ENCODE results near the gene NSRP1. TPM values are rescaled to one million over a fixed set of nuclear protein-coding genes. Genes with fewer than 3 reads are reported as not detected.

Gene NSRP1
- total RNA-seq, 2 donors from 2014 or later: 19.2 to 22.7 TPM

DNA sequence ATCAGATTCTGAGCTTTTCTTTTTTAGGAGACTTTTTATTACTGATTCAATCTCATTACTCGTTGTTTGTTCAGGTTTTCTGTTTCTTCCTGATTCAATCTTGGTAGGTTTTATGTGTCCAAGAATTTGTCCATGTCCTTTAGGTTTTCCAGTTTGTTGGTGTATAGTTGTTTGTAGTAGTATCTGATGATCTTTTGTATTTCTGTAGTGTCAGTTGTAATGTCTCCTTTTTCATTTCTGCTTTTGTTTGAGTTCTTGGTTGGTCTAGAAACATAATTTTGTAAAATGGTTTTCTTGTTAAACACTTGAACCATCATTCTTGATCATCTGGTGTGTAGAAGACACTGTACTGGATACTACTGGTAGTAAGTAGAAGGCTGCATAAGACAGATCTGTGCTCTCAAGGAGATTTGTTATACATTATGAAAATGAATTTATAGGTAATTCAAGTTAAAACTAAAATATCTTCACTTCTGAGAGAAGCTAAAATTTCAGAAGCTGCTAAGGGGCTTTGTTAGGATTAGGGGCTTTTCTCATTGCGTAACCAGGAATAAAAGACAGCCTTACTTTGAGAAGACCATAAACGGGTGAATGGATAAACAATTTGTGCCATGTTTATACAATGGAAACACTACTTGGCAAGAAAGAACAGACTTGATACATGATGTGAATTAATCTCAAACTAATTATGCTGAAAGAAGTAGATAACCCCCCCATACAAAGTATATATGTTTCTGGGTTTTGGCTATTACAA, 44.0 kb downstream of the NSRP1 start:
- no peaks in the 10 kb centered on the region for H3K9me3 ChIP-seq
- no peak for ATAC-seq
- no peaks in the 10 kb centered on the region for H3K36me3 ChIP-seq (replicated peaks in 1 of 2; ENCODE audit: insufficient read depth in 1 of 2, low read depth in 2 of 2)
- 89 to 90% methylated on average over 3 of the region's 3 CpGs for WGBS, 2 donors
- no peak overlapping the region for H3K4me3 ChIP-seq
- H3K27me3 ChIP-seq: no peaks in the 10 kb centered on the region
- no peak overlapping the region for H3K27ac ChIP-seq
- no peak for DNase-seq
- intact Hi-C loops (cut with DNase I): no loop called here
- H3K4me1 ChIP-seq: no peaks in the 10 kb centered on the region
- no peak for TF ChIP-seq POLR2A (IDR thresholded peaks at IDR 0.05)
- TF ChIP-seq CTCF (IDR thresholded peaks at IDR 0.05): no peak

DNA sequence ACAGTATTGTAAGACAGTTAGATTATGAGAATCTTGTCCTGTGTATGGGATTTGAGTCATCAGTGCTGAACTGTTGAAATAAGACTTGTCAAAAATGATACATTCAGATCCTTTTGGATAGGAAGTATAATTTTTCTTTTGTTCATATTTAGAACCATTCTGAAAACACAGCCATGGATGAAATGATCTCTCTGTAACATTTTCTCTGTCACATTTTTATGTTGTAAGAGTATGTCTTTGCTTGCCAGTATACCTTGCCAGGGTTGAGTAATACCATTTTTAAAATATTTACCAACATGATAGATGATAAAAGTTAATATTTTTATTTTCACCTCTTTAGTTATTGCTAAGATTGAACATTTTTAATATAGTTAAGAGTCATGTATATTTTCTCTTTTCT, 45.0 kb downstream of the NSRP1 start:
- Histone ChIP-seq H3K9me3 (no peaks in the 10 kb centered on the region), H3K4me1 (no peaks in the 10 kb centered on the region), H3K36me3 (replicated peaks in 1 of 2; ENCODE audit: insufficient read depth in 1 of 2, low read depth in 2 of 2) (no peaks in the 10 kb centered on the region), H3K27ac (no peak overlapping the region), H3K4me3 (no peak overlapping the region), H3K27me3 (no peaks in the 10 kb centered on the region)
- no peak for TF ChIP-seq CTCF (IDR thresholded peaks at IDR 0.05)
- no peak for TF ChIP-seq POLR2A (IDR thresholded peaks at IDR 0.05)
- ATAC-seq (no peak), DNase-seq (no peak)
- intact Hi-C loops (cut with DNase I): no loop called here

DNA sequence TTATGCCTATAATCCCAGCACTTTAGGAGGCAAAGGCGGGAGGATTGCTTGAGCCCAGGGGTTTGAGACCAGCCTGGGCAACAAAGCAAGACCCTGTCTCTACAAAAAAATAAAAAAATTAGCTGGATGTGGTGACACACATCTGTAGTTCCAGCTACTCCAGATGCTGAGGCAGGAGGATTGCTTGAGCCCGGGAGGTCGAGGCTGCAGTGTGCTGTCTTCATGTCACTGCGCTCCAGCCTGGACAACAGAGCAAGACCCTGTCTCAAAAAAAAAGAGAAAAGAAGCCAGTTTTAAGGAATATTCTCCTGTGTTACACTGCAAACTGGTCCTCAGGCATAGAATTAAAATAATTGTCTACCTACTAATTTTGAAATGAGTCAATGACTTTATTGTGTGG, 47.9 kb downstream of the NSRP1 start:
- intact Hi-C loops (cut with DNase I): no loop called here
- no peak for TF ChIP-seq CTCF (IDR thresholded peaks at IDR 0.05)
- TF ChIP-seq POLR2A (IDR thresholded peaks at IDR 0.05): no peak
- Histone ChIP-seq H3K4me3 (no peak overlapping the region), H3K27me3 (no peaks in the 10 kb centered on the region), H3K4me1 (no peaks in the 10 kb centered on the region), H3K27ac (no peak overlapping the region), H3K9me3 (no peaks in the 10 kb centered on the region), H3K36me3 (replicated peaks in 1 of 2; ENCODE audit: insufficient read depth in 1 of 2, low read depth in 2 of 2) (no peaks in the 10 kb centered on the region)
- ATAC-seq: no peak
- DNase-seq: no peak
- 100% methylated on average over 4 of the region's 4 CpGs for WGBS, 2 donors

DNA sequence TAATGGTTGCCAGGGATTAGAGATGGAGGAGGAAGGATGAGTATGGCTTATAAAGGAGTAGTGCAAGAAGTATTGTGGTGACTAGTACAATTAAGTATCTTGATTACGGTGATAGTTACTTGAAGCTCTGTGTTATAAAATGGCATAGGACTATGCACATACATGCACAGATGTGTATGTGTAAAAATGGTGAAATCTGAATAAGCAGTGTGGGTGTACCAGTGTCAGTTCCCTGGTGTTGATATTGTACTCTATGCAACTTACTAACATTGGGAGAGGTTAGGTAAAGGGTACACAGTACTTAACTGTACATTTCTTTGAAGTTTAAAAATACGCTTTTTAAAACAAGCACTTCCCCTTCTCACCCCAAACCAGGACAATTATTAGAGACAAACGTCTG, 48.5 kb downstream of the NSRP1 start:
- no peaks in the 10 kb centered on the region for H3K4me1 ChIP-seq
- no peak overlapping the region for H3K27ac ChIP-seq
- no peak for DNase-seq
- WGBS, 2 donors: 83 to 87% methylated on average over 3 of the region's 3 CpGs
- no peaks in the 10 kb centered on the region for H3K36me3 ChIP-seq (replicated peaks in 1 of 2; ENCODE audit: insufficient read depth in 1 of 2, low read depth in 2 of 2)
- intact Hi-C loops (cut with DNase I): no loop called here
- ATAC-seq: no peak
- no peaks in the 10 kb centered on the region for H3K27me3 ChIP-seq
- no peak overlapping the region for H3K4me3 ChIP-seq
- no peaks in the 10 kb centered on the region for H3K9me3 ChIP-seq
- TF ChIP-seq POLR2A (IDR thresholded peaks at IDR 0.05) (no peak), CTCF (IDR thresholded peaks at IDR 0.05) (no peak)

DNA sequence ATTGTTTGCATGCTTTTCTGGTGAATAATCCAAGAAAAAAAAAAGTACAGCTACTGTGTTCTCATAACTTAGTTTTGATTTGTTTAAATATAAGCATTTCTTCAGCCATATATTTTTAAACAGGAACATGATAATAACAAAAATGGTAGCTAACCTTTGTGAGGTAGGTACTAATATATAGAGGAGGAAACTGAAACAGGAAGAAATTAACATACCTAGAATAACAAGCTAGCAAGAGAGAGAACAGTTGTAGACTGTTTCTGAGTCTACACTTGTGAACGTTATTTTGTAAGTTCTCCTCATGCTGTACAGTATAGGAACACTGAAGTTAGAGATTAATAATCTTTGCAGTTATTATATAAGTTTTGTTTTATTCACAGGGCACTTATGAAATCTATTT, 49.3 kb downstream of the NSRP1 start:
- TF ChIP-seq CTCF (IDR thresholded peaks at IDR 0.05) (no peak), POLR2A (IDR thresholded peaks at IDR 0.05) (no peak)
- no peak overlapping the region for H3K4me3 ChIP-seq
- 80 to 83% methylated on average over 1 of the region's 1 CpG for WGBS, 2 donors
- H3K27ac ChIP-seq: no peak overlapping the region
- H3K9me3 ChIP-seq: no peaks in the 10 kb centered on the region
- no peaks in the 10 kb centered on the region for H3K36me3 ChIP-seq (replicated peaks in 1 of 2; ENCODE audit: insufficient read depth in 1 of 2, low read depth in 2 of 2)
- ATAC-seq: no peak
- H3K4me1 ChIP-seq: no peaks in the 10 kb centered on the region
- DNase-seq: no peak
- intact Hi-C loops (cut with DNase I): no loop called here
- no peaks in the 10 kb centered on the region for H3K27me3 ChIP-seq
